Measurements from ENCODE around the gene SETMAR.
"Not testable (repeated sequence)": the region's sequence is repeated elsewhere in the genome, so short reads cannot be mapped to it uniquely, and the experiment has no call there.

The SETMAR gene

DNA sequence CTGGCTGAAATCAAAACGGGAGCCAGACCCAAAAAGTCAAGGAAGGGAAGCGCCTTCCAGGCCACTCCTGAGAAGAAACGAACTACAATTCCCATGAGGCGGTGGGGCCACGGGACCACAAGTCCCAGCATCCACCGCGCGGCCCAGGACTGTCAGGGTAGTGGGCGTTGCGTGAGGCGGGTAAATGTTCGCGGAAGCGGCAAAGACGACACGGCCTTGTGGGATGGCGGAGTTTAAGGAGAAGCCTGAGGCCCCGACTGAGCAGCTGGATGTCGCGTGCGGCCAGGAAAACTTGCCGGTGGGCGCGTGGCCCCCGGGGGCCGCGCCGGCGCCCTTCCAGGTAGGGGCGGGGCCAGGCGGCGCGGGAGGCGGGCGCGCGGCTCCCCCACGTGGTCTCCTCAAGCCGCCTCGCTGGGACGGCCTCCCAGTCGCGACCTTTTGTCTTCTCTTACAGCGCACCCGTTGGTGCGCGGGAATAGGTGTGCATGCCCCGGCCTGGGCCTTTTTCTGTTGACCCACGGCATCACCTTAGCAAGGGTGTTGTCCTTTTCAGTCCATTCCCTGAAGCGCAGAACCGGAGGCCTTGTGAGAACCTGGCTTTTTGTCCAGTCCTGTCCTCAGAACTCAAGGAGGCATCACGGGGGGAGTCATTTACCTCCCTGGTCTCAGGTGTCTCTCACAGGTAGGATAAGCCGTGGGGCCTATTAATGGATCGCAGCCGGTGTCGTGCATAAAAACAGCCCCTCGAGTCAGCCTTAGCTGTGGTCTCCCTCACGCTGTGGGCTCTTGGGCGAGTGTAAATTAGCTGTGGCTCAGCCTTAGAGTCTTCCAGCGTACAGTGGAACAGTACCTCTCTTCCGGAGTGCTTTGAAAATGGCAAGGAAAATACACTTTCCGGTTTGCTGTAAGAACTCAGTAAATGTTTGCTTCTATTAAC, at the start of gene SETMAR:
Gene SETMAR (plus strand): TSS at position 183 of the 937 bp plus-strand sequence. CDS start 2 bp downstream, at position 185.
- peak; percentile 90 for DNase-seq

DNA sequence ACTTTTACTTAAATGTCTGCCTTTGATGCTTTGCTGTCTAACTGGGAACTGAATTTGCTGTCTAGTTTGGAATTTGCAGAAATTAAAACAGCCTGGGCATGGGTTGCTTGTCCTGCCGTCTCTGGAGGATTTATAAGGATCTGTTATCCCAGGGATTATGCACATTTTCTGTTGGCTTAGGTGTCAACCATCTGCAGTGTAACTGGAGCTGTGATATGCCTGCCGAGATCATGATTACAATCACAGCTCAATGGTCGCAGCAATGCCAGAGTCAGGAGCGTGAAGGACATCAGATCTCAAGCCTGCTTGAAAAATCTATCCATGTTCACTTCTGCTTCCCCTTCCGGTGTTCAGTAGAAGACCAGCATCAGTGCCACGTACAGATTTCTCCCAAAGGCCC, 41.8 kb upstream of the SETMAR start:
- DNase-seq: no peak

DNA sequence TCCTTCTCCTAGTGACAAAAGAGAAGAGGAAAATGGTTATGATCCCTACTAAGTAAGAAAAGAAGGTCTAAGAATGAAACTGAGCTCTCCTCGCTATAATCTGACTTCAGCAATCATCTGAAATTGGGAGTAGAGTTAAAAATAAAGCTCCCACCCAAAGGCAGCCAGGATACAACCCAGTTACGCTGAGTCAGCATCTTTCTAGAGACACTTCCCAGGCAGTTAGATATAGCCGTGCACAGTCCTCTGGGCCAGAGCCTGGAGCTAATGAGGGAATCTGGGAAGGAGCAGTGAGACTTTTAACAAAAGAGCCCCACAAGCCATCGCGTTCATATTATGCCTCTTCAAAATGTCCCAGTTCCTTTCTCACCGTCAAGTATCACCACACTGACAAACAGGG, 39.1 kb upstream of the SETMAR start:
- no peak for DNase-seq

DNA sequence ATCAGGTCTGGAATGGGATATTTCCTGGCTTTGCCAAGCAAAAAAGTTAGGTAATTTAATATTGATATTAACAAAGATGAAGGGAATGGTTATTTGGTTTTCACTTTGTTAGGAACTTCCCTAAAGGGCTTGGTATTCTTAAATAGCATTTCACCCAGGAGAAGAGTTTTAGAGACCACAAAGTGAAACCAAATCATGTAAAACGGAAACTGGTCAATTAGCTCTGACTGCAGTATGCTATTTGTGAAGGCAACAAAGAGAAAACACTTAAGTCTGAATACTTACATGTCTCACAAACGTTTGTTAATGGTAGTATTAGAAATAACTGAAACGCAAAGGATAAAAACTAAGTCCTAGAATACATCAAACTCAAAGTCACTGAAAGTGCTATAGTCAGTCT, 32.4 kb upstream of the SETMAR start:
- no peak for DNase-seq

DNA sequence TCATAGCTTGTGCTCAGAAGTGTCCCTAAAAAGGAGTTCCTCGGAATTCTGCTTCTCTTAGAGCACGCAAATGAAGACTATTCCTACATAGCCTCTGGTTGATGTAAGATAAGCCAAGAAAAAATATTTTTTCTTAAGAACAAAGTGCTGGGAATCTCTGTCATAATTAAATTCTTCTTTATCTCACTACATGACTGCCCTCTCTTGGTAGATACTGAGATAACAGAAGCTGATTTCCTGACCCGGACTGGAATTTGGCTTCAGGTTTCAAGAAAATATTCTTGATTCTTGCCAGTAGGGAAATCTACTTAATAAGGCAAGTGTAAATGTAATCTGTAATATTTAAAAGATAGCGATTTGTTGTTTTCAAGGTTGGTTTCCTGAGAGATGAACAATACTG, 31.3 kb upstream of the SETMAR start:
- peak; percentile 5 for DNase-seq

DNA sequence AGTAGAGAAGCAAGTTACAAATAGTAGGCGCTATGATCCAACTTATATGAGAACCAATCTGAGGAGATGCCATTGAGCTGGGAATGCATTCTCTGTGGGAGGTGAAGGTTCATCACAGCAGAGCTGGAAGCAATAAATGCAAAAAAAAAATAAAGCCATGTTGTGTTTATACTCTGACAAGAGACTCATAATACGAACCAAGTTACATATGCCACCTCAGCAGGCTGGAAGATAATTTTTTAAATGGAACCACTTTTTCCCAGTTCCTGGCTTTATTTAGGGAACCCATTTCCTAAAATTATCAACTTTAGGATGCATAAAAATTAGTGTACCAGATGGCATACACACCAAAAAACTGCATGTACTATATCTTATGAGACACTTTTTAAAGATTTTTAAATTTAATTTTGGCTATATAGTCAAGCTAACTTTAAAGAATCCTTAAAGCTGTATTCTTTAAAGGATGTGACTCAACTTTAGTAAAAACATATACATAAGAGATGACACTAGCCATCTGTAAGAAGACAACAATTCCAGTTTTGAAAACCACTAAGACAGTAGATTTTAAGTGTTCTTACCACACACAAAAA, 23.6 kb upstream of the SETMAR start:
- no peak for DNase-seq

DNA sequence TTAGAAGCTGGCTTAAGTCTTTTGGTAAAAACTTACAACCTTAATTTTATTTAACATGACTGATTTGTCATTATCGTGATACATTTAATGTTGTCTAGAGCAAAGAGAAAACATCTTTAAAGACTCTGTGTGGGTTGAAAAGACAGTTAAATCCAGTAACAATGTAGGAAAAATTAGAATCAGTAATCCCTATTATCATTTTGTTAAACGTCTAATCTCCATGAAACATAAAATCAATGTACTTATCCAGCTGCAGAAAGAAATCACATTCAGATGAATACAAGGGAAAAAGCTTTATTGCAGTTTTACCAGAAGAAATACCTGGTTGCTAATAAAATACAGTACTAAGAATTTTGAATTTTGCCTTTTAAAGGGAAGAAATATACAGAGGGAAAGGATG, 21.2 kb upstream of the SETMAR start:
- no peak for DNase-seq

DNA sequence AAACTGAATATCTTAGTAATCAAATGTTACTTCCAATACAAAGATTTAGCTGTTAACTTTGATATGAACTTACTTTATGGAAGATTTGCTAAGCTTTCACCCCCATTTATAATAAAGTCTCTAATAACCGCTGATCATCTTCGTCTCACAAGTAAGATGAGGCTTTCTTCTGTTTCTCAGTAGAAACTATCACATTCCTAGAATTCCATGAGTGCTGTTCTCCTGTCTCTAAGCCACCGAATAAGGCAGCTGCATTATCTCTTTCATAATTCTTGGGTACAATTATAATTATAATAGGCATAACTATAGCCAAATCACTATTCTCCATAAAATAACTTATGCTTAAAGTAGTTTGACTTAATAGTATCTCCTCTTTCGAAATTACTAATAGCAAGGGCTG, 18.3 kb upstream of the SETMAR start:
- no peak for DNase-seq

DNA sequence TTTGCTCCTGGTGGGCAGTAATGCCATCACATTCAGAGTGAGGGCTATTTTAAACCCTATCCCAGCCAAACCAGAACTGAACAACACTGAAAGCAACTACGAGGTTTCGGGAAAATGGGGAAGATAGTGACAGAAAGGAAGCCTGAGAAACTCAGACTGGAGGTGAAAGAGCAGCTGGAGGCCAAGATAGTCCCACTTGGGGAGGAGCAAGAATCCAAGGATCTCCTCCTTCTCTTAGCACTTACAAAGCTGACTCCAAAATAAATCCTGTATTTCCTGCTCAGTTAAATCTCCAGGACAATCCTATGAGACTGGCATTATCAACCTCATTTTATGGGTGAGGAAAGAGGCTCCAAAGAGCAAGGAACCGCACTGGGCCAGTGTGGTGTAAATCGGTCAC, 14.1 kb upstream of the SETMAR start:
- DNase-seq: no peak

DNA sequence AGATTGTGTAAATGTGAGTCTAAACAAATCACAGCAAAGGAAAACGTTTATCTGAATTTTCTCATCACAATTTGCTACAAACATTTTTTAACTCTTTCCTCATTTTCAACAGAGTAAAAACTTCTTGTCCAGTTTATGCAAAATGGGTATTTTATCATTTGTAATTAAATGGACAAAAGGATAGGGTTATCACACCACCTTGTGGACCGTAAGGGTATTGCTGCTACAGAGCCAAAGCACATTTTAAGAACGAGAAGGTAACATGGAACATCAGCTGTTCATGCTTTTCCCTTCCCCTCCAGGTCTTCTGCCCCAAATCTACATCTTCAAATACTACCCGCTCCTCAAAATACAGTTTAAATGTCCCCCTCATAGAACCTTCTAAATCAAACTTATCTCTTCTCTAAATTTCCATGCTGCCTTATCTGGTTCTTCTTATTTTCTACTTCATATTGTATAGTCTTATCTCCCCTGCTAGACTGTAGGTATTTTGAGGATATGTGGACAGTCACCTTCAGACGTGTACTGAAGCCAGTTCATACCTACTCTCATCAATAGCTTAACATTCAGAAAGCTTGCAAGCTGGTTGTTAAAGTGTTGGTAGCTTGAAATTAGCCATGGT, 12.8 kb upstream of the SETMAR start:
- DNase-seq: peak; percentile 48

DNA sequence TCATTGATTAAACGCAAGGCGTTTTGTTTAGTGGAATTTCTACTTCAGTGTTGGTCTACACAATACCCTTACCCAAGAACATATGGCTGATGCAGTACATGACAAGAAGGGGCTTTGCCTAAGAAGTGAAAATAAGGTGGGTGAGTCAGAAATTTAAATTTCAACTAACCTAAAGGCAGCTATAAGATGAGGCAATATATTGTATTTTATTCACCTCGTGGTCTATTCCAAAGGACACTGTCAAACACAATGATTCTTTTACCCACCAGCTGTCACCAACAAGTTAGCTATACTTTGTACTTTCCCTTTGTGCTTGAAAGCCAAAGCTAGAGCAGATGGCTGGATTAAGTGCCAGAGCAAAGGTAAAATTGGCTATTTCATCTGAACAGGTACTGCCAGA, 10.9 kb upstream of the SETMAR start:
- no peak for DNase-seq

DNA sequence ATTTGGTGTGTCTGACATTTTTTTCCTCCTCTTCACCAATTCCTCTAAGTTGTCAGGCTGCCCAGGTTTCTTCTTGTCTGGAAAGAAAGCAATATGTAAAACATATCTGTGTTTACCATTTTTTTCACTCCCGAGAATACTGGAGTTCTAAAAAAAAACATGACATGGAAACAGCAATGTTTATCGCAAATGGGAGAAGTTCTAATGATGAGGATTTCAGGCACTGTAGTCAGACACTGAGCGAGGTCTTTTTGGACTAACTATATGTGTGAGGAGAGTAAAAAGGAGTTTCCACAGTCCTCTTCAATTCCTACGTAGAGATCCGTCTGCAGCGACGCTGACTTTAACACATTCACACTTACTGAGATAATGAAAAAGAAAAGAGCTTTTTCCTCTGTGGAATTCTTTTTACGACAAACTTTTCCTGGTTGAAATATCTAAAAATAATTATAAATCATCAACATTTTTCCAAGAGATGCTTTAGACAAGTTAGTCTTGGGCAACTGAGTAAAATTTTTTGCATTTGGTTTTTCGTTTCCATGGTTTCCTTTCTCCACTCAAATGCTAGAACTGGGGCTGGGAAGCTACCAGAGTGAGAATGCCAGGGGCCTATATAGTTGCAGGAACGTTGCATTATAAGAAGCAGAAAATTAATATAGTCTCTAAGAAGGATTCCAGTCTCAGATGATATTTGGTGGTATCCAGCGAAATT, 8.4 kb upstream of the SETMAR start:
- no peak for DNase-seq

DNA sequence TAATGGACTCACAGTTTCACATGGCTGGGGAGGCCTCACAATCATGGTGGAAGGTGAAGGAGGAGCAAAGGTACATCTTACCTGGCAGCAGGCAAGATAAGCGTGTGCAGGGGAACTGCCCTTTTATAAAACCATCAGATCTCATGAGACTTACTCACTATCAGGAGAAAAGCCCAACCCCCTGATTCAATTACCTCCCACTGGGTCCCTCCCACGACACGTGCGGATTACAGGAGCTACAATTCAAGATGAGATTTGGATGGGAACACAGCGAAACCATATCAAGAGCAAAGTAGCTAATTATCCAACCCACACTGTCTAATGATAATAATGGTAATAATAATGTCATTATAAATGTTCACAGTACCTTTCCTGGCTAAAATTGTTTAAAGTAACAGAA, 6.7 kb upstream of the SETMAR start:
- not testable (repeated sequence) for DNase-seq

DNA sequence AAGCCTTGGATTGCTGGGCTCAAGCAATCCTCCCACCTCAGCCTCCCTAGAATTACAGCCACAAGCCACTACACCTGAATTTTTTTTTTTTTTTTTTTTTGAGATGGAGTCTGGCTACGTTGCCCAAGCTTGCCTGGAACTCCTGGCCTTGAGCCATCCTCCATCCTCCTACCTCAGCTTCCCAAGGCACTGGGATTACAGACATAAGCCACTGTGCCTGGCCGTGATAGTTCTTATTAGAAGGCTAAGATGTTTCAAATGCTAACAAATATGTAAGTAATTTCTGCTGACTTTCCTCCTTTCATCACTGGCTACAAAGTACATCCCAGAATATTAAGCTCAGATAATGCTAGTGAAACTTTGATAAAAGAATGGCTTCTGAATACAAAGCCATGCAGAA, 5.7 kb upstream of the SETMAR start:
- no peak for DNase-seq

DNA sequence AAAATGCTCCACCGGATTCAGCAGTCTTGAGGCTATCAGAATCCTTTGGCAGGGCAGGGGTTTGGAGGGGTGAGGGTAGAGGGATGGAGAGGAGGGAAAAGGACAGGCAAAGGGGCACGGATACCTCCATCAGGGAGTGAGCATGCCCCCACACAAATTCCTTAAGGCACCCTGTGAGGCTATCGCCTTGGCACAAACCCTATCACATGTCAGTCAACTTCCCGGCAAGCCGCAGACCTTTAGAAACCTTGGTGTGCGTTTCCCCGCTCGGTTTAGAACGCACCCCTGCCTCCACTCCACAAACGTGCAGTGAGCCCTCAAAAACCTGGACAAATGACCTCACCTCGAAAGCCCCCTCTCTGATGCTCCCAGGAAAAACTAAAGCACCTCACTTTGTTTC, 422 bp upstream of the SETMAR start:
- no peak for DNase-seq

DNA sequence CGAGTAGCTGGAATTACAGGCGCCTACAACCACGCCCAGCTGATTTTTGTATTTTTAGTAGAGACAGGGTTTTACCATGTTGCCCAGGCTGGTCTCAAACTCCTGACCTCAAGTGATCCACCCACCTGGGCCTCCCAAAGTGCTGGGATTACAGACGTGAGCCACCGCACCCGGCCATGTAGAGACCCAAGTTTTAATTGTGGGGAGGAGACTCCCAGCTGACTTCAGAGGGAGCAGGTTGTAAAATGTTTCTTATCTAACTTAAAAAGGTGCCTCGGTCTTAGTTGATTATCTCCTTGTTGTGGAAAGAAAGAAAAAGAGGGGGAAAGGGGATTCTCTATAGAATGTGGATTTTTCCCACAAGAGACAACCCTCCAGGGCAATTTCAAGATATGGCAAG, 2.0 kb downstream of the SETMAR start:
- not testable (repeated sequence) for DNase-seq

DNA sequence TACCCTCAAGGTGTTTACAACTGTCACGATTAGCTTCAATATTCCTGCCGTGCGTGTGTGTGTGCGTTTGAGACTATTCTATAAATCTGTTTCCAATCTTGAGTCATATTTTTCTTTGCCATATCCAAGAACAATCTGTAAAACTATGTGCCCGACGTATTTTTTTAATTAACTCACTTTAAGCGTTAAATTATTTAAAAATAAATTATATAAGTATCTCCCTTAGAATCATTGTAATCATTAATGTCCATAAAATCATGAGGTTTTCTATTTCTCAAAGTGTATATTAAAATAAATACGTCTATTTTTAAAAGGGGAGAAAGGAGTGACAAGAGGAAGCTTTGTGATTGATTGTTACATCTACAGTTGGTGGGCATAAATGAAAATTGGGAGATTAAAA, 2.9 kb downstream of the SETMAR start:
- DNase-seq: no peak

DNA sequence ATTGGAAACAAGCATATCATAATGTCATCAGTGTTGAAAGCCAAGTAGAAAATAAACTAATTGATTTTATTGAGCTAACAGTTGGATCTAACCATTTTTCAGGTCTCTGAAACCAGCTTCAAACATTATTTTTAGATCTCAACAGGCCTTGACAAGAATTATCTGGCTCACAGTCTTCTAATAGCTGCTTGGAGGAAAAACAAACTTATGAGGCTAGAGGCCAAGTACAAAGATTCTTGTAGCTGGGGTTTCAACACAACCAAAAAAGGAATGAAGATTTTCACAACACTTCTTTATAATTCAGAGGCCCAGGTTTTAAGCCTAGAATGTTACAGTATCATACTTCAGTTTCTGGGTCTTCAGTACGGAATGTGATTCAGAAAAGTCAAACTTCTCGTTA, 3.7 kb downstream of the SETMAR start:
- DNase-seq: no peak

DNA sequence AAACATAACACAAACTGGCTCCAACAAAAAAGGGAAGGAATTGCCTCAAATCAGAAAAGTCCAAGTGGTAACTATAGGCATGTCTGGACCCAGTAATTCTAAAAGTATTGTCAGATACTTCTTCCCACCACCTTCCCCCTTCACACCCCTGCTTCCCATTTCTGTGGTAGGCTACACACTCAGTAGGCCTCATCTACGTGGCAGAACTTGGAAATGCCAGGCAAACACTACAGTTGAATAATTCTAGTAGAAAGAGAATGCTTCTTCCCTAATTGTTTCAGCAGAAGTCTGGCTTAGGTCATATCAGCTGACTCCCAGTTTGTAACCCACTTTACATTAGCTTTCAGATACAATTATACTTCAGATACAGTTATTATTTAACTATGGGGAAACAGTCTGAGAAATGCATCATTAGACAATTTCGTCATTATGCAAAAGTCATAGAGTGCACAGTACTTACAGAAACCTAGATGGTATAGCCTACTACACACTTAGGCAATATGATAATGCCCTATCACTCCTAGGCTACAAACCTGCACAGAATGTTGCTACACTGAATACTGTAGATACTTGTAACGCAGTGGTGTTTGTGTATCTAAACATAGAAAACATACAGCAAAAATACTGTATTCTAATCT, 6.4 kb downstream of the SETMAR start:
- DNase-seq: no peak

DNA sequence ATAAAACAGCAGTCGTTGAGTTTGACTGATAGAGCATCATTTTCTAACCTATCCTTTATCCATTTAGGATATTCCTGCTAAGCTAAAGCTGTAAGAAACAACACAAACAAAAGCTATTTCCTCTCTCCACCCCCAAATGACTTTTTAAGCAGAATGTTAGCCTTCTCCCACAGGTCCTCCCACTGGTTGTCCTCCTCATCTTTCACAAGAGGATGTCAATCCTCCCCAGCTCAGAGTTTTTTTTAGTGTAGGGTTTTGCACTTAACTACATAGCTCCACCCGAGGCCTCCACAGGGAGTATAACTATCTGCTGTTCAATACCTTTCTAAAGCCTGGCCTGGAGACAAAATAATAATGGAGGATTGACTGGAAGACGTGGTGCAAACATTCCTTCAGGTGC, 7.8 kb downstream of the SETMAR start:
- no peak for DNase-seq

DNA sequence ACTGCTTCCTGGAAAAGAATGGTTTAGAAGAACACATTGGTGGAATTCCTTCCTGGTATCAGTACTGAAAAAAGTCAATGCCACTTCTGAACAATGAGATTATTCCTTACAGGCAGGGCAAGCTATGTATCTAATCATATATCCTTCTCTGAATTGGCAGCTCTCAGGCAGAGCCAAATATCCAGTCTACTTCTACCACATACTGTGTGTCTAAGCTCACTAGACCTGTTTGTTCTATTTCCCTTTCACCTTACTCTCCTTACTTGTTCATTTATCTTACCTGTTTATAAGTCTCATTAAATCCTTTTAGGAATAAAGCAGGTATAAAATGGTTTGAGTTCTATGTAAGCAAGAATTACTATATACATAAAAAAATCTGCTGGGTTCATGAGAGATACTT, 8.3 kb downstream of the SETMAR start:
- DNase-seq: no peak

DNA sequence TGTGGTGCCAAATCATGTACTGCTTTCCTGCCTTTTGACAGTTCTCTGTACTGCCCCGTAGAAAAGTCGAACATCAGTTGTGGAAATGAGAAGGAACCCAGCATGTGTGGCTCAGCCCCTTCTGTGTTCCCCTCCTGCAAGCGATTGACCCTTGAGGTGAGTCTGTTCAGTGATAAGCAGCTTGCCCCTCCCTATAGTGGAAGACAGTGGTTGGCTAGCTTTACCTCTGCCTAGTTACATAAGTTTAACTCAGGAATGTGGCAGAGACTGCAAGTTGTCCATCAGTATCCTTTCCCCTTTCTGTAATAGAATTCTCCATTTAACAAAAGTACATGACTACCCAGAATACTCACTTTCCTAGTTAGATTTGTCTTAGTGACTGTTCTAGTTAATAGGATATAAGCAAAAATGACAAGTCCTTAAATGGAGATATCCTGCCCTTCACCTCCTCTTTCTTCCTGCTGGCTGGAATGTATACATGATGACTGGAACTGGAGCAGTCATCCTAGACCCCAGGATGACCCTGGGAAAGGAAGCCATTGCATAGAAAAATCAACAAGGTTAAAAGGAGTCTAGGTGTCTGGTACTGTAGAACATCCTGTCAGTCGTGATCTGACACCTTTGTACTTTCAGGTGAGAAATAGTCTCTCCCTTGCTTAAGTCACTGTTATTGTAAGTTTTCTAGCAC, 10.6 kb downstream of the SETMAR start:
- no peak for DNase-seq
